NCI-H2196 treated with DMSO at 0.1 percent for 48 hours (cell line): Measurements from ENCODE around the gene NSL1.
"Not testable (repeated sequence)": the region's sequence is repeated elsewhere in the genome, so short reads cannot be mapped to it uniquely, and the experiment has no call there.

Experiments used
- DNase-seq: peaks from one replicate; lab custom pipeline; 2025; ENCODE audit not compliant: unreplicated experiment; lab: John Stamatoyannopoulos, UW

Gene NSL1

GRCh38 chr1:212791676-212792395, at the start of gene NSL1, which contains the start of gene TATDN3:
Gene NSL1, minus strand, starts transcription at chr1:212791777. Its CDS starts 14 bp downstream, at chr1:212791763.
Gene TATDN3, plus strand, starts transcription at chr1:212791894. Its CDS starts 28 bp downstream, at chr1:212791922.
- DNase-seq = peak; percentile 65

GRCh38 chr1:212838145-212838544, 46.6 kb upstream of the NSL1 start:
- DNase-seq = no peak

- not testable (repeated sequence) for DNase-seq
Observed at GRCh38 chr1:212833211-212834207, 41.9 kb upstream of the NSL1 start.

- DNase-seq = no peak
Observed at GRCh38 chr1:212828395-212828794, 36.8 kb upstream of the NSL1 start.

GRCh38 chr1:212827831-212828278, 36.3 kb upstream of the NSL1 start:
- DNase-seq = no peak

GRCh38 chr1:212827171-212827776, 35.7 kb upstream of the NSL1 start:
- DNase-seq = no peak

GRCh38 chr1:212825798-212826452, 34.3 kb upstream of the NSL1 start:
- DNase-seq = no peak

- no peak for DNase-seq
Observed at GRCh38 chr1:212824201-212824600, 32.6 kb upstream of the NSL1 start.

GRCh38 chr1:212822956-212823355, 31.4 kb upstream of the NSL1 start:
- DNase-seq = no peak

GRCh38 chr1:212820969-212821368, 29.4 kb upstream of the NSL1 start:
- DNase-seq = no peak

GRCh38 chr1:212819726-212820125, 28.1 kb upstream of the NSL1 start:
- DNase-seq = no peak

GRCh38 chr1:212816567-212817278, 25.1 kb upstream of the NSL1 start:
- DNase-seq = no peak

GRCh38 chr1:212814537-212815334, 23.2 kb upstream of the NSL1 start:
- DNase-seq = no peak

GRCh38 chr1:212805767-212806166, 14.2 kb upstream of the NSL1 start:
- no peak for DNase-seq

GRCh38 chr1:212797681-212798080, 6.1 kb upstream of the NSL1 start:
- no peak for DNase-seq

- no peak for DNase-seq
Observed at GRCh38 chr1:212794561-212795014, 3.0 kb upstream of the NSL1 start.

- DNase-seq = no peak
Observed at GRCh38 chr1:212792396-212792908, 875 bp upstream of the NSL1 start.

GRCh38 chr1:212791261-212791675, 309 bp downstream of the NSL1 start:
- peak; percentile 65 for DNase-seq

- no peak for DNase-seq
Observed at GRCh38 chr1:212785871-212786270, 5.7 kb downstream of the NSL1 start.
